Measurements from ENCODE around the gene GAMT.
A peak's percentile ranks its signal among the peaks of the same experiment; 100 is the strongest.

The GAMT gene

DNA sequence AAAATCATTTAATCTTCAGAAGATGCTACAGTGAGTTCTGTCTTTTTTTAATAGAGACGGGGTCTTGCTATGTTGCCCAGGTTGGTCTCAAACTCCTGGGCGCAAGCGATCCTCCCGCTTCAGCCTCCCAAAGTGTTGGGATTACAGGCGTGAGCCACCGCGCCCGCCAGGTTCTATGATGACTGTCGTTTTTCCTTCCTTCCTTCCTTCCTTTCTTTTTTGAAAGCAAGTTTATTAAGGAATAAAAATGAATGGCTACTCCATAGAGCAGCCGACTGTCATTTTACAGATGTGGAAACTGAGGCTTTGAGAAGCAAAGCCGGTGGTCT is 511 bp upstream of the GAMT start:
- no peak for DNase-seq

DNA sequence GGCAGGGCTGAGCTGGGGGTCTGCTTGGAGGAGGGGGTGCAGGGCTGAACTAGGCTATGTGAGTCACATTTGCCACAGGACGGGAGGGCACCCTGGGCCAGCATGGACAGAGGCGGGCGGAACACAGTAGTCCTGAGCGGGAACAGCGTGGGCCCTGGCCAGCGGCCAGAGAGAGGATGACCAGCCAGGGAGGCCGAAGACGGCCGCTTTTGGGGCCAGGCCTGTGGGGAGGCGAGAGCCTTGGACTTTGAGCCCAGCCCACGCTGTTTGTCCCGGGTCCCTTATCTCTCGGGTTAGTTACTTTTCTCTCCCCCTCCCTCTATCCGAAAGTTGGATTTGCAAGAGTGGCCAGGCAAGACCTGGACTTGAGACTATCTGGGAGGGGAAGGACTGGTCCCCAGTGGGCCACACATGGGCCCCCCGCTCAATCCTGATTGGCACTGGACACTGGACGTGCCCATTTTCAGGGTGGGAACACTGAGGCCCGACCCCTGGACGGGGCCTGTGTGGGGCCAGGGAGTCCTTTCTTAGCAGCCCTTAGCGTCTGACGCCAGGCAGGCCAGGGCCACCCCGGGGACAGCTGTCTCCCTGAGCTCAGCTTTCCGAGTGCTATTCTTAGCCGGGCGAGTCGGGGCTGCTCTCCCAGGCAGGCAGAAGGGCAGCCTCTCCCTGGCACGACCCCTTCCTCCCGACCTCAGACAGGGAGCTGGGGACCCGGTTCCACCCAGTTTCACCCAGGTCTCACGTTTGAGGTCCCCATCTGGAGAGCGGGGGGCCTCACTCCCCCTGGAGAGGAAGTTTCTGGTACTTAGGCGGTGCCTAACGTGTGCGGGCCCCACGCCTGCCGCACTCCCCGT is 833 bp downstream of the GAMT start:
- peak in 13 of 56 donors; percentile 12 to 59 (median 30) for DNase-seq

GRCh38 chr19:1399745-1400144 is 1.6 kb downstream of the GAMT start:
- DNase-seq = no peak

GRCh38 chr19:1399079-1399478 is 2.3 kb downstream of the GAMT start:
- peak in 1 of 56 donors; percentile 25 for DNase-seq

- DNase-seq = no peak
Observed at GRCh38 chr19:1397838-1398237, 3.5 kb downstream of the GAMT start.

DNA sequence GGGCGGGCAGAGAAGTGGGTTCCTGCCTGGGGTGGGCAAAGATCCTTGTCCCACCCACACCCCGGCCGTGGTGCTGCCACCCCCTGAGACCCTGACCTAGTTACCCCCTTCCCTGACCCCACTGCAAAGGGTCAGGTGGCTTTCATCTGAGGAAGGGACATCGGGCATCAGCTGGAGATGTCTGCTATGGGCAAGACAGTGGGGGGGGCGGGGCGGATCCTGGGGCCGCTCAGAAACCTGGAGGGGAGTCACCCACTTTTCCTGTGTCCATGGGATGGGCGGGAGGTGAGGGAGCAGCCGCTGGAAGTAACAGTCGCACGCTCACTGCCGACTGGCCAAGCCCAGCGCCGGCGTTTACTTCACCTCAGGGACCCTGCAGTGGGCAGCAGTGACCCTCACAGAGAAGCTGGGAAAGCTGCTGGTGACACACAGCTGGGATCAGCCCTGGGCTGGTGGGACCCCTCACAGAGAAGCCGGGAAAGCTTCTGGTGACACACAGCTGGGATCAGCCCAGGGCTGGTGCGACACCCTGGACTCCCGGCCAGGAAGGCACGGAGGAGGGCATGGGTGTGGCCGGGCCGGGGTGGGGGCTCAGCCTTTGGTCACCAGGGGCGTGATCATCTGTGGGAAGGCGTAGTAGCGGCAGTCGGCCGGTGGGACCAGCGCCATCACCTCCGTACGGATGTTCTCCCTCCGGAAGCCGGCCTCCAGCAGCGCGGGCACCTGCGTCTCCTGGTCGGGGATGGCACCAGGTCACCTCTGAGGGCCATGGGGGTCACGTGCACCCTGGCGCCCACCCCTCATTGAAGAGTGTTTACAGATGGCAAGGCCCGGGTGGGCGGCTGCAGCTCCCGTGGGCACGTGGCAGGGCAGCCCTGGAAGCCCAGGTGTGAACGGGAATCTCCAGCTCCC is 4.3 kb downstream of the GAMT start:
- DNase-seq = no peak

- peak in 1 of 56 donors; percentile 19 for DNase-seq
Observed at GRCh38 chr19:1396019-1396767, 5.1 kb downstream of the GAMT start.

- peak in 4 of 56 donors; percentile 14 to 42 (median 26) for DNase-seq
Observed at GRCh38 chr19:1395194-1396018, 5.9 kb downstream of the GAMT start.

- DNase-seq = peak in 29 of 56 donors; percentile 18 to 76 (median 41)
Observed at GRCh38 chr19:1394252-1395193, 6.8 kb downstream of the GAMT start.

GRCh38 chr19:1393841-1394240 is 7.5 kb downstream of the GAMT start:
- DNase-seq = no peak

DNA sequence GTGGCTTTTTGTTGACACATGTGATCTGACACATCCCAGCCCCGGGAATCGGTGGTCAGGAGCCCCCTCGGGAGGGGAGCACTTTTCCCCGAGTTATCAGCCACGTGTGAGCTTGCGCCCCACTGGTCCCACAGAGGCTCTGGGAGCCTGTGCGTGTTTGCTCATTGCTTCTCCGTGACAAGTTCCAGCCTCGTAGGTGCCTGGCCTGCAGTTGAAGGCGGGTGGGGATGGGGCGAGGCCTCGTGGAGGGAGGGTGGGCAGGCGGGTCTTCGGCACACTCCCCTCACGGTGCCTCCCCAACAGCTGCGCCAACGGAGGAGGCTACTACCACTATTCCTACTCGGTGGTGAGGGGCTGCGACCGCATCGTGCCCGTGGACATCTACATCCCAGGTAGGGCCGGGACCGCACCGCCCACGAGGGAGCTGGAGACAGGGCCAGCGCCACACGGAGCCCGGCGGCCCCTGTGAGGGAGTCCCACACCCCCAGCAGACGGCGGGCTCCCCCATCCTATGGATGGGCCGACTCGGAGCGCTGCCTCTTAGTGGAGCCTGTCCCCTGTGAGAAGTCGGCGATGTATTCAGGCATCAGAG is 8.3 kb downstream of the GAMT start:
- no peak for DNase-seq

GRCh38 chr19:1392407-1392806 is 8.9 kb downstream of the GAMT start:
- no peak for DNase-seq

- DNase-seq = no peak
Observed at GRCh38 chr19:1390890-1391423, 10.4 kb downstream of the GAMT start.

DNA sequence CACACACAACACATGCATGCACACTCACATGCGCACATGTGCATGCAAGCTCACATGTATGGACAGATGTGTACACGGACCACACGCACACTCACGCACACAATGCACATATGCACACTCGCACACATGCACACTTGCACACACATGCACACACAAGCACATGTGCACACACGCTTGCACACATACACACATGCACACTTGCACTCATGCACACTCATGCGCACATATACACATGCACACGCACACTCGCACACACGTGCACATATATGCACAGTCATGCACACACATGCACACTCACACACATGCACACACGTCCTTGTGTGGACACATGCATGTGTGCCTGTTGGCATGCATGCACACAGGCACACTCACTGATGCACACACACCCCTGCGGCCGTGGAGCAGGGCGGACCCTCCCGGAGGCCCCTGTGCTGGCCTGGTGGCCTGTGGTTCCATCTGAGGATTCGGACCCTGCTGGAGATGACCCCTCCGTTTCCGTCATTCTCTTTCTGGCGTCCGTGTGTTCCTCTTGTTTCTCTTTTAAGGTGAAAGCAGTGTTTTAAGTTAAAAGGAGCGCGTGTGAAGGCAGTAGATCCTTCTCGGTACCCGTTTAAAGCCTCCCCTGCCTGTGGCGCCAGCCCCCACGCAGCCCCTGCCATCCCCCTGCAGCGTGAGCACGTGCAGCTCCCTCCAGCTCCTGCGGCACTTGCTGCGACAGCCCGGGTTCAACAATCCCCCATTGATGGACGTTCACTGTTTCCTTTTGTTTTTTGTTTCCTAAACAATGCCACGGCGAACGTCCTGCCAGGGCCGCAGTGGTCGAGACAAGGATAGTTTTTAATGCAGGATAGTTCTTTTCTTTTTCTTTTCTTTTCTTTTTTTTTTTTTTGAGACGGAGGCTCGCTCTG is 12.1 kb downstream of the GAMT start:
- DNase-seq = peak in 50 of 56 donors; percentile 18 to 86 (median 72)

DNA sequence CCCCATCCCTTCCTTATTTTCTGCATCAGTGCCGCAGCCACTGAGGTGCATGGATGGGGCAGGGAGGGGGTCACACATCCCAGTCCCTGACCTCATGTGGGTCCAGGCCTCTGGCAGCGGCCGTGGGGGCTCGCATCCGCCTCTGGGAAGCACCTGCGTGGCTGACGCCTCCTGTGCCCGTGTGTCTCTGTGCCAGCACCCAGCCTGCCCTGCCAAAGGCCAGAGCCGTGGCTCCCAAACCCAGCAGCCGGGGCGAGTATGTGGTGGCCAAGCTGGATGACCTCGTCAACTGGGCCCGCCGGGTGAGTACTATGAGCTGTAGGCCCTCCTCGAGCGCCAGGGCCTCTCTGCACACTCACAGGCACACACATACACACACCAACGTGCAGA is 12.7 kb downstream of the GAMT start:
- DNase-seq = peak in 3 of 56 donors; percentile 14 to 58 (median 30)

DNA sequence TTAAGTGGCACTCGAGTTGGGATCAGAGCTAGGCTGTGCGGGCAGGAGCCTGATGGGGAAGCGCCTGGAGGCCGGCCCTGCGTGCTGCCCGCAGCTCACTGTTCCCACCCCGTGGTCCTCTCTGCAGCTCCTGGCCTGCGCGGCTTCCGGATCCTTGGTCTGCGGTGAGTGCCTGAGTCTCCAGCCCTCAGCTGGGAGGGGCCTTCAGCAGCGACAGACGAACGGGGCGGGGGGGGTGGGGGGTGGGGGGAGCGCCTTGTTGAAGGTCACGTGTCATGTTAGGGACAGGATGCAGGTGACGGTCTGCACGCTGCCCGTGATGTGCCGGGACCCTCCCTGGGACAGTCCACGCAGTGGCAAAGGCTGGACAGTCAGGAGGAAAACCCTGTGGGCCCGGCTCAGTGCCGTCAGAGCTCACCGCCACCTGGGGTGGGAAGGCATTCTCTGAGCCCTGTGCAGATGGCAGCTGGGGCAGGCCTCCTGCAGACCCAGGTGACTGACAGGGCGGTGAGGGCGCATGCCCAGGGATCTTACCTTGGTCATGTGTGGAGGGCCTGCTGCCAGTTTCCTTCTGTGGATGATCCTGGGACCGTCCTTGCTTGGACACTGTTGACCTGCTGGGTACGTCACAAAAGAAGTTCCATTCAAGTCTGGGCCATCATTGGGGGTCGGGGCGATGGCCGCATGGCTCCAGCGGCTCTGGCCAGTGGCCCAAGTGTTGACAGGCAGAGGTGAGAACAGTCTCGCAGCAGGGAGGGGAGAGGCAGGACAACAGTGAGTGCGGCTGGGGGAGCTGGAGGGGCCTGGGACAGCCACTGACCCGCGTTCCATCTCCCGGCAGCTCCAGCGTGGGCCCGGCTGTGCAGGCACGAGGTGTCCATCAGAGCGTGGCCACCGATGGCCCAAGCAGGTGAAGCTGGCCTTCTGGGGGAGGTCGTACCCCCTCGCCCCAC is 13.4 kb downstream of the GAMT start:
- peak in 4 of 56 donors; percentile 23 to 58 (median 43) for DNase-seq

Data from nucleus accumbens (tissue), 56 donors.